ENCODE measurements around the gene MBD6.
A peak's percentile ranks its signal among the peaks of the same experiment; 100 is the strongest.

The MBD6 gene, protein sequence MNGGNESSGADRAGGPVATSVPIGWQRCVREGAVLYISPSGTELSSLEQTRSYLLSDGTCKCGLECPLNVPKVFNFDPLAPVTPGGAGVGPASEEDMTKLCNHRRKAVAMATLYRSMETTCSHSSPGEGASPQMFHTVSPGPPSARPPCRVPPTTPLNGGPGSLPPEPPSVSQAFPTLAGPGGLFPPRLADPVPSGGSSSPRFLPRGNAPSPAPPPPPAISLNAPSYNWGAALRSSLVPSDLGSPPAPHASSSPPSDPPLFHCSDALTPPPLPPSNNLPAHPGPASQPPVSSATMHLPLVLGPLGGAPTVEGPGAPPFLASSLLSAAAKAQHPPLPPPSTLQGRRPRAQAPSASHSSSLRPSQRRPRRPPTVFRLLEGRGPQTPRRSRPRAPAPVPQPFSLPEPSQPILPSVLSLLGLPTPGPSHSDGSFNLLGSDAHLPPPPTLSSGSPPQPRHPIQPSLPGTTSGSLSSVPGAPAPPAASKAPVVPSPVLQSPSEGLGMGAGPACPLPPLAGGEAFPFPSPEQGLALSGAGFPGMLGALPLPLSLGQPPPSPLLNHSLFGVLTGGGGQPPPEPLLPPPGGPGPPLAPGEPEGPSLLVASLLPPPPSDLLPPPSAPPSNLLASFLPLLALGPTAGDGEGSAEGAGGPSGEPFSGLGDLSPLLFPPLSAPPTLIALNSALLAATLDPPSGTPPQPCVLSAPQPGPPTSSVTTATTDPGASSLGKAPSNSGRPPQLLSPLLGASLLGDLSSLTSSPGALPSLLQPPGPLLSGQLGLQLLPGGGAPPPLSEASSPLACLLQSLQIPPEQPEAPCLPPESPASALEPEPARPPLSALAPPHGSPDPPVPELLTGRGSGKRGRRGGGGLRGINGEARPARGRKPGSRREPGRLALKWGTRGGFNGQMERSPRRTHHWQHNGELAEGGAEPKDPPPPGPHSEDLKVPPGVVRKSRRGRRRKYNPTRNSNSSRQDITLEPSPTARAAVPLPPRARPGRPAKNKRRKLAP

DNA sequence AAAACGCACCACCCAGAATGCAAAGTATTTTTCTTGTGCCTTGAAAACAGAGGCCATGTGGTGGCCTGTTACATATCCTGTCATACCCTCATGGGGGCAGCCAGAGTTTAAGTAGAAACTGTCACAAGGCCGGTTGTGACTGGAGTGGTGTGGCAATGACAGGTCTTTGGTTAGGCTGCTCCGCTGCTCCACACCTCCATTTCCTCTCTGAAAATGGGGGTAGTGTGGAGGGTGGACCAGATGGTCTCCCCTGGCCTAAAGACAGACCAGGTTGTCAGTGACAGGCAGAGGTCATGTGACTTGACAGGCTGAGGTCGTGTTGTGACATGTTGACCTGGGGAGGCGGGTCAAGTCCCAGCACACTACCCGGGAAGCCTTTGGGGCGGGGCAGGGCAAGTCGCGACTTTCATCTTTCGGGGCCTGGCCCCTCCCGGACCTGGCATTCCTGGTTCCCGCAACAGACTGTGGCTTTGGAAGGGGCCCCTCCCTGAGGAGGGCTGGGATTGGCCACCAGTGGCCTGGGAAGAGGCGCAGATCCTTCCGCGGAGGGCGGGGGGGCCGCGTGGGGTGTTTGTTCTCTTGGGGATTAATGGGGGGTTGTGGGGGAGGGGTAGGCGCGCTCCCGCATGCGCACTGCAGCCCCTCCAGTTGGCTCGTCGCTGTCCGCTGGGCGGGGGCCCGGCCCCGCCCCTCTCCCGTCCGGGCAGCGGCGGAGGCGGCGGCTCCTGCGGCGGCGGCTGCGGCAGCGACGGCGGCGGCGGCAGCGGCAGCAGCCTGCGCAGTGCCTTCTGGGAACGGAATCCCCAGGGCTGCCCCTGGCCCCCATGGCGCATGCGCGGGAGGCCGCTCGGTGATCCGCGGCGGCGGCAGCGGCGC is at the start of gene MBD6:
MBD6 (plus strand) TSS at position 814 of the 876 bp plus-strand sequence. CDS start 1,480 bp downstream, outside the sequence.
- peak; percentile 62 for DNase-seq

DNA sequence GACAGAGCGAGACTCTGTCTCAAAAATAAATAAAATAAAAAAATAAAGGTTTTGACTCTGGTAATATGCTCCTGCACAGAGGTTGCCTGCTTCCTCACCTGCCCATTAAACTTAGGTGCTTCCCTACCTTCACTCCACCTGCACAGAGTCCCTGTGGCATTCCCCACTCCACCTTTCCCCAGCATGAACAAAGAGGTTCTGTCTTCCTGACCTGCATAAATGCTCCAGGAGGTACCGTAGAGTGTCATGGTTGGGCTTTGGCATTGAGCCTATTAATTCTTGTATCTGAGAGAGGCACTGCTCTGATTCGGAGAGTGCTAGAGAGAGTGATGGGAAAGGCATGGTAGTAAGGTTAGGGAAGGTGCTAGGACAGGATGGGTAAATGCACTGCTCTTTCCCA is 49.2 kb upstream of the MBD6 start:
- no peak for DNase-seq

DNA sequence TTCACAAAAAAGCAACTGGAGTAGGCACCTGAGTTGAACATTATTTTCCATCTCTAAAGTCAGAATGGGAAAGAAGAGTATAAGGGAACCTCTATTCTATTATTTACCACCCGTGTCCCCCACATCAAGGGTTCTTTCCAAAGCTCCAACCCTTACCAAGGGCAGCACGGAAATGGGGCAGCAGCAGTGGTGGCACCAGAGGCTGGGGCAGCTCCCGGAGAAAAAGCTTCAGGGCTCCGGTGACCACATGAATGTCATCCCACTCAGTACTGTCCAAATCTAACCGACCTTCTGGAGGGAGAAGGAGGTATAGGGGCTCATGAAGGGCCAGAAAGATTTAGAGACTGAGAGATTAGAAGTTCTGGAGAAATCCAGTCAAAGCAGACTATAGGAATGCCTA is 48.7 kb upstream of the MBD6 start:
- DNase-seq: no peak

DNA sequence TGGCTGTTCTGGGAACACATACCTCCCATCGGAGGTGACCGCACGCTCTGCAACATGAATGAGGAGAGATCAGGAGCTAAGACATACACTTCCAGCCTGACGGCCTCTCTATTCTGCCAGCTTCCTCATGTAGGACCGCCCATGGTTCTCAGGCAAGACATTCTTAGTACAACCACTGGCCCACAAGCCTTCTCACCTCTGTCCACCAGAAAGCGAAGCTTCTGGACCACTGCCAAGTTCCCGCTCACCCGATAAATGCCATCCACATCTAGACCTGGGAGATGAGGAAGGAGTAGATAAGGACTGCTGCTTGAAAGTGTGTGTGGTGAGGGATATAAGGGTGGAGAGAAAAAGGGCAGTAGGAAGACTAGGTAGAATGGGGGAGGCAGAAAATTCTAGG is 48.2 kb upstream of the MBD6 start:
- no peak for DNase-seq

DNA sequence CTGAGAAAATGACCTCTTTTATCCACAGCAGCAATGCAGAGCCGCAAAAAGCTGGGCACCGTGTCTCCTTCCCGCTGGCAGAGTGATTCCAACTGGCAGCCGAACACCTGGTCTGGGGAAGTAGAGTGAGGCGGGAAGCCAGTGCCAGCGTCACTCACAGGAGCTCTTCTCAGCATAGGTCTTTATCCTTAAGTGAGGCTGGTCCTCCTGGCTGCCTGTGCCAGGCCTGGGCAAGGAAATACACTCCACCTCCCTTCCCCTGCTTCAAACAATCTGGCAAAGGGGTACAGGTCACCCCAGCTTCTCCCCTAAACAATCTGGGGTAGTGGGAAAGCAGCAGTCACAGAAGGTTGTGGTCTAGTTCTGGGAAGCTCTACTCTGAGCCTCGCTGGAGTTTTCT is 47.8 kb upstream of the MBD6 start:
- DNase-seq: no peak

DNA sequence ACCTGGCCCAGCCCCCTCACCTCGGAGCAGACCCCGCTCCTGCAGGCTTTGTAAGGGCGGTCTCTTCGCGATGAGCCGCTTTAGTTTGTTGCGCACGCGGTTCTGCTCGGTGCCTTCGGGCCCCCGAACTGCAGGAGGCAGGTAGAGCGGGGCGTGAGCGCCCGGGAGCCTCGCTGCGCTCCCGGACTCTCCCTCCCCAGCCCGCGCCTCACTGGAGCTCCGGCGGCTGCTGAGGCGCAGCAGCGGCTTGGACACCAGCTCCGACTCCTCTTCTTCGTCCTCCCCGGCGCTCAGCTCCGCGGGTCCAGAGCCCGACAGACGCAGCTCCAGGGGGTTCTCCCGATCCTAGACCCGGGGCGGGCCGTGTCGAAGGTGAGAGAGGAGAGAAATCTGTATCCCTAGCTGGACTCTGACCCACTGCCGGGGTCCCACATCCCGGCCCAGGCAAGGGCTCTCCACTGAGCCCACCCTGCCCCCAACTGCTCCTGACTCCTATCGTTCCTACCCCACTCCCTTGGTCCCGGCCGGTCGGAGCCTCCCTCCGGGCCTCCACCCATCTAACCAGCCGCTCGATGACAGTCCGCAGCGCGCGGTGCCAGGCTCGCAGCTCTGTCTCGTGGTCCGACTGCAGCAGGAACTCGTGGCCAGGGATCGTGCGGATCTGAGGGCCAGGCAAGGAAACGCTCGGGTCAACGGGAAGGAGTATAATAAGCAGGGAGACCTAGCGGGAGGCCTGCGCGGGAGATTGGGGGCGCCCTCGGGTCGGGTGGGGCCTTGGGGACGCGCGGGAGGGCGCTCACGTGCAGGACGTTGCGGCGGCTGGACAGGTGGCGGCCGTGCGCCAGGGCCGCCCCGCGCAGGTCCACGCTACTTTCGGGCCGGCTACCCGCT is 47.1 kb upstream of the MBD6 start:
- DNase-seq: no peak

DNA sequence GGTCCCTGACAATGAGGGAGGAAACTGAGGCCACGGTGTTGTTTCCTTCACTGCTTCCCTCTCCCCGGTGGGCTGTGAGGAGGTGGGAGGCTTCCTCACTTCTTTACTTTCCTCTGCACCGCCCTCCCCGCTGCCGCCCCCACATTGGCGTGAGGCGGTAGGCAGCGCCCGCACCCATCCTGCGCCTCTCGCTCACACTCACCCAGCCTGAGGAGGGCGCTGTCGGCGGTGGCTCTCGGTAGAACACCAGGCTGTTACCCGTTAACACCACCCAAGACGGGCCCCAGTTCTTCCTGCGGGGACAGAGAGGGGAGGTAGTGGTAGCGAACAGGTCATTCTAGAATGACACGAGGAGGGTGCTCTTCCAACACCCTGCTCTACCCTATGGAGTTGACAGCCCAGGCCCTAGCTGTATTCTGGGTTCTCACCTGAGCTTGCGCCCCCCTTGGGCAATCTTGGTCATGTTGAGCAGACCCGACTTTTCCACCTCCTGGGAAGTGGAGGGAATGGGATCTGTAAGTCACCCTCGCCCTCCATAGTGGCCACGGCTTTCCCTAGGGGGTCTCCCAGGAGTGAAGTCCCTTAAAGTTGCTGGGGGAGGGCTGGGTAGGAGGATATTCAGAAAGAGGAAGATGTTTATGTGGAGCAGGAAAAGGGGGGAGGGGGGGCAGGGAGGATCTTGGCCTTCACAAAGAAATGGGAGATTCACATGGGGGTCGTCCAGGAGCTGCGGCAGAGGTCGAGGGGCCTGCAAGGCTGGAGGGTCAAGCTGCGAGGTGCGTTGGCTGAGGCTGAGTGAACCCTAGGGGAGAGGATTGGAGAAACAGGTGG is 46.2 kb upstream of the MBD6 start:
- no peak for DNase-seq

DNA sequence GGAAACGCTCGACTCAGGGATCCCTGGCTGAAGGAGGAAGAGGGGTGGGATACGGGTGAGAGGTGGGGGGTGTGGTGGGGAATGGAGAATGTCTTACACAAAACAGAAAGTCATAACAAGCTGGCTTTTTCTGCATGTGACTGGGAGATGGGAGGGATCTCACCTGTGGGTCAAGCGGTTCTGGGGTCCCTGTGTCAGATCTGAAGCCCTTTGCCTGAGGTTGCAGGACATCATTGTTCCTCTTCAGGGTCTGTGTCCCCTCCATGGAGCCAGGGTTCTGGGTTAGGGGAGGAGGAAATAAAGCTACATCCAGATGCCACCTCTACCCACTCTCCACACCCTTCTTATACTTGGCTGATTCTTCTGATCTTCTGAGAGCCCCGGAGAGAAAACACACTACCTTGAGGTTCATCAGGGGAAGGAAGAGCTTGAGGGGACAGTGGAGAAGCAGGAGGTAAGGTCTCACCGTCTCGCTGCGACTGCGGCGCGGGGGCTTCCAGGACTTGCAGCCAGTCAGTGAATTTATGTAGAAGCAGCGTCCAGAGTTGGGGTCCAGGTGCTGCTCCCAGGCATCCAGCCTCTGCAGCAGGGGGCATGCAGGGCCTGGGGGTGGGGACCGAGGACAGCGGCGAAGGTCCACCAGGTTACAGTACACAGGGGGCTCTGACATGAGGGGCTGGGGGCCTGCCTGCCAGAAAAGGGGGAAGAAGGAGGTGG is 45.5 kb upstream of the MBD6 start:
- no peak for DNase-seq

DNA sequence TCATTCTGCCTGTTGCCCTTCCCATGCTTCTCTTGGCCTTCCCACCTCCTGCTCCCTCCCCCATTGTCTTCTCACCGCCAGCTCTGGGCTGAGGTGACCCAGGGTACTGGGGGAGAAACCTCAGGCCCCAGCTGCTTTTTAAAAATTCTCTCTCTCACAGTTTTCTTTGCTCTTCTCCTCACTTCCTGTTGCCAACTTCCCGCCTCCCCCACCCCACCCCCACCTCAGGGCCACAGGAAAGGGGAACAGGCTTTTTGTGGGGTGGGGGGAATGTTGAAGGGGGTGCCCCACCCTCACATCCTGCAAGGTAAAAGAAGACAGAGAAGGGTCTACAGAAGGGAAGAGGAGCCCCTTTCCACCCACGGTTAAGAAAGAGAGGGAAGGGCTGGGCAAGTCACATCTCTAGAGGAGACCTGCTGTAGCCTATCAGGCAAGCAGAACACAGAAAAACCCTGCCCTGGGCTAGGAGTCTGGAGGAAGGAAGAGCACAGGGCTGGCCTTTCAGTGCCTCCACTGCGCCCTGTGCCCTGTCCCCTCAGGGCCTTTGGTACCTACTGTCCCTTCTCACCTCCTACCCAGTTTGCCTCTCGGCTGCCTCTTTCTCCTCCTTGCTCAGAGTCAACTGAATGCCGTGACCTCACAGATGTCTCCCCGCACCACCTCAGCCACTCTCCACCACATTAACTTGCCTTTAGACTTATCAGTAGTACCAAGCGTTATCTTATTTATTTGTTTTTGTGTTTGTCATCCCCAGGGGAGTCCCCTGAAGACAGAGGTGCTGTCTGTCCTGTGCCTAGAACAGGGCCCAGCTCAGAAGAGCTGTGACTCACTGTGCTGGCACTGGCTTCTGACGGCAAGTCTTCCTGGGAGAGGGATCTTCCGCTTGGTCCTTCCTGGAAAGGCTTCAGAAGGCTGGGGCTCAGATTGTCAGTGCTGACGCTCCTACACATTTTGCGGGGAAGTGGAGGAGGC is 44.6 kb upstream of the MBD6 start:
- DNase-seq: no peak

DNA sequence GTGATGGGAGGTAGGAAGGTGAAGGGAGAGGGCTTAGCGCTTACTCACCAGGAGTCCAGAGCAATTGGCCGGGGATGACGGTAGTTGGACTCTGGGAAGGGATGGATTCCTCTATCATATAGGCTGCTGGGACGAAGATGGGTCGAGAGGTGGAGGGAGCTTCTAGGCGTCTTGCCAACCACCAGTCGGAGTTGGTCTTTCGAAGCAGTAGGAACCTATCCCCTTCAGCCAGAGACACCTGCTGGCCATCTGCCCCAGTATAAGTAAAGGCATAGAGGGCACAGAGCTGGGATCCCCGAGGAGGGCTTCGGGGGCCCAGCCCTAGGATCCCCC is 43.6 kb upstream of the MBD6 start:
- no peak for DNase-seq

DNA sequence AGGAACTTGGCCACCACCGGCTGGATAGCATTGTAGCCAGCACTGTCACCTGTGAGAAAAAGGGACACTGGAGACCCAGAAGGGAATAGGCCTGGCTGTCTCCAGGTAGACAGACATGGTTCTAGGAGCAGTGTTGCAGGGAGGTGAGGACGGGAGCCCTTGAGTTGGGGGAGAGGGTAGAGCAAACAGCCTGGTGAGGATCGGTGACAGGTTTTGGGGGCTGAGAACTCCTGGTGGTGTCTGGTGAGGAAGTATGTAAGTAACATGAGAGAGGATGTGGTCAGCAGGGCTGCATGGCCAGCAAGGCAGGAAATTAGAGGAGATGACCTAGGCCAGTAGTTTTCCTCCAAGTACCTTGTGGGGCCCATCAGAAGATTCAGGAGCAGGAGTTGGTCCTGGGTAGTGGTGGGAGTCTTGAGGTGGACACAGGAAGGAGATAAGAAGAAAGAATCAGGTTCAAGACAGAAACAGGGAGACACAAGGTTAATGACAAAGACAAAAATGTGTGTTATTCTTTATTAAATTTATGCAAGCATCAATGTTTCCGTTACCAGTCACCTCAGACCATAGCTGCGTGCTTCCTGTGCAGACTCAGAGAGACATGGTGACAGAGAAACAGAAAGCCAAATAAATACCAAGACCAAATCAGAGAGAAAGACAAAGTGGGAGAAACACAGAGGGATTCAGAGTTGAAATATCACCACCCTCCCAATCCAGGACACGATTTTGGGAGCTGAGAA is 43.1 kb upstream of the MBD6 start, which contains the start of gene ARHGAP9:
ARHGAP9 (minus strand) TSS at position 491 of the 740 bp plus-strand sequence; CDS start at position 31, 460 bp downstream.
- no peak for DNase-seq

DNA sequence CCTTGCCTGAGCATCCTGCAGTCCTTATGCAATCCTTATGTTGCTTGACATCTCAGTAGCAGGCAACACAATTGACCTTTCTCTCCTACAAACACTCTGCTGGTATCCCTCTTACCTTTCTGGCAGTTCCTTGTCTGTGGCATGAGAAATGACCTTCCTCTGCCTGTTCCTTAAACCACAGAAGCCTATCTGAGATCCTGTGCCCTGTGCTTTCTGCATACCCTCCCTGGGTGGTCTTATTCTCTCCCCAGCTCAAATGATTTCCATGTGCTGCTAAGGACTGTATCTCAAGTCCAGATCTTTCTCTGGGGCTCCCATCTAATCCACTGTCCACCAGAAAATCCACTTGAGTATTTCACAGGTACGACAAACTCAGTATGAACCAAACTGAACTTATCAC is 41.0 kb upstream of the MBD6 start:
- no peak for DNase-seq

DNA sequence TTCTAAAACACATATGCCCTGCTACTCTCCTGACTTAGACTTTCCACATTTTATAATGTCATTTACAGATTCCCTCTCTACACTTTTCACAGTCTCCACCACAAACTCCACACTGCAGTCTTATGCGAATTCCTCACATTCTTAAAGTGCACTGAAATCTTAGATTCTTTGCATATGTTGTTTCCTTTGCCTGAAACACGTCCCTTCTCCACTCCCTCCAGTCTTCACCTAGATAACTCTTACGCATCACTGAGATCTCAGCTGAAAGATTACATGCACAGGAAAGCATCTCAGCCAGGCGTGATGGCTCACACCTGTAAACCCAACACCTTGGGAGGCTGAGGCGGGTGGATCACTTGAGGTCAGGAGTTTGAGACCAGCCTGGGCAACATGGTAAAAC is 39.2 kb upstream of the MBD6 start:
- DNase-seq: no peak

DNA sequence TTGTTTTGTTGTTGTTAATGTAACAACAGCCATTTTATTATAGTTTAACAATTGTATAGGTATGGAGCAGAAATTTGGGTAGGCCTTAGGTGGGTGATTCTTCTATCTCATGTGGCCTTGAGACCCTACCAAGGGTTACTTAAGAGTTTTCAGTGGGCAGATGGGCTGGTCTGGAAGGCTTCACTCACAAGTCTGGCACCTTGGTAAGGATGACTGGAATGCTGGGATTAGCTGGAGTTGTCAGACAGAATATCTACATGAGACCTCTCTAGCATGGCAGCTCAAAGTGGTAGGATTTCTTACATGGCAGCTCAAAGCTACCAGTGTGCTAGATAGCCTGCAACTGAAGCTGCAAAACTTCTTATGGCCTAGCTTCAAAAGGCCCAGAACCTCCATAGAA is 36.9 kb upstream of the MBD6 start:
- DNase-seq: no peak

DNA sequence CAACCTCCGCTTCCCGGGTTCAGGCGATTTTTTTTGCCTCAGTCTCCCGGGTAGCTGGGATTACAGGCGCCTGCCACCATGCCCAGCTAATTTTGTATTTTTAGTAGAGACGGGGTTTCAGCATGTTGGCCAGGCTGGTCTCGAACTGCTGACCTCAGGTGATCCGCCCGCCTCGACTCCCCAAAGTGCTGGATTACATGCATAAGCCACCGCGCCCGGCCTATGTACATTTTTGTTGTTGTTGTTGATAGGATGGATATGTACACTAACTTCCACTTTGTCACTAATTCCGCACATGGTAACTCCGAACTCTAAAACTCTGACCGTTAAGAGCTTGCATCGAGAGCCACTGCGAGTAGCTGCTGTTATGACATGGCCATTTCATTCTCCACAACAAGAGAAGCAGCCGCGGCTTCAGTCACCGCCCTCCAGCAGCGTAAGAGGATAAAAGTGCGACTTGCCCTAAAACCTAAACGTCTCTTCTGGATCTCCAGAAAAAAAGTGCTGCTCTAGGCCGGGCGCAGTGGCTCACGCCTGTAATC is 35.5 kb upstream of the MBD6 start:
- DNase-seq: no peak

DNA sequence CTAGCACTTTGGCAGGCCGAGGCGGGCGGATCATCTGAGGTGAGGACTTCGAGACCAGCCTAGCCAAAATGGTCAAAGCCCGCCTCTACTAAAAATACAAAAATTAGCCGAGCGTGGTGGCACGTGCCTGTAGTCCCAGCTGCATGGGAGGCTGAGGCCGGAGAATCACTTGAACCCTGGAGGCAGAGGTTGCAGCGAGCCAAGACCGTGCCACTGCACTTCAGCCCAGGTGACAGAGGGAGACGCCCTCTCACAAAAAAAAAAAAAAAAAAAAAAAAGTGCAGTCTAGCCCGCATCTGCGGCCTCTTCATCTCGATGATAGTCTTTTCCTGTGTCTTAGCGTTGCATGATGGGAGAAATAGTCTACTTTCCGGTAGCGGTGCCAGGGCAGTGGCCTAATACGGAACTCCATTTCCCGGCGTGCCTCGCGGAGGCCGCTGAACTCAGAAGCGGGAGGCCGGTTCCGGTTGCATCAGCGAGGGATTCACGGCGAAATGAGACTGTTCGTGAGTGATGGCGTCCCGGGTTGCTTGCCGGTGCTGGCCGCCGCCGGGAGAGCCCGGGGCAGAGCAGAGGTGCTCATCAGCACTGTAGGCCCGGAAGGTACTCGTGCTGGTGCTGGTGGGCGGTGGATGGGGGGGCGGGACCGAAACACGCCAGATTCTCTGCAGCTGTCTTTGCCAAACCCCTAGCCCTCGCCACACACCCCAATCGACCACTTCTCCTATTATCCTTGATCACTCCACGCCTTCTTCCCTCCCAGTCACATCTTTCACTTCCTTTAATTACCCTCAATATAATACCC is 34.8 kb upstream of the MBD6 start, which contains the start of gene MARS1:
MARS1 (plus strand) TSS at position 472 of the 805 bp plus-strand sequence; CDS start at position 495, 23 bp downstream.
- no peak for DNase-seq

Data from cortex of kidney (tissue), 1 donor.